Uterus (tissue), 2 donors: ENCODE measurements around the gene S1PR3.

Experiments
- POLR2A ChIP-seq, 2 donors: fragments of 450-650 bp; IDR thresholded peaks; one replicate each; pipeline ENCODE4 v1.6.1; 2016; ENCODE audit warnings: antibody characterized with exemption in 2 of 2, mild to moderate bottlenecking in 1 of 2, moderate library complexity in 1 of 2
- TF ChIP-seq, protein P1 (sequence below), 4 experiments: fragments of 200-600 bp in 2 of 4; fragments of 450-650 bp in 2 of 4; sonication (generic) in 2 of 4; IDR thresholded peaks; one replicate each; pipeline ENCODE4 v1.5.1; 2016 to 2019; ENCODE audit warnings: antibody characterized with exemption in 4 of 4, mild to moderate bottlenecking in 2 of 4, moderate library complexity in 1 of 4

- TF ChIP-seq, protein P1, sequence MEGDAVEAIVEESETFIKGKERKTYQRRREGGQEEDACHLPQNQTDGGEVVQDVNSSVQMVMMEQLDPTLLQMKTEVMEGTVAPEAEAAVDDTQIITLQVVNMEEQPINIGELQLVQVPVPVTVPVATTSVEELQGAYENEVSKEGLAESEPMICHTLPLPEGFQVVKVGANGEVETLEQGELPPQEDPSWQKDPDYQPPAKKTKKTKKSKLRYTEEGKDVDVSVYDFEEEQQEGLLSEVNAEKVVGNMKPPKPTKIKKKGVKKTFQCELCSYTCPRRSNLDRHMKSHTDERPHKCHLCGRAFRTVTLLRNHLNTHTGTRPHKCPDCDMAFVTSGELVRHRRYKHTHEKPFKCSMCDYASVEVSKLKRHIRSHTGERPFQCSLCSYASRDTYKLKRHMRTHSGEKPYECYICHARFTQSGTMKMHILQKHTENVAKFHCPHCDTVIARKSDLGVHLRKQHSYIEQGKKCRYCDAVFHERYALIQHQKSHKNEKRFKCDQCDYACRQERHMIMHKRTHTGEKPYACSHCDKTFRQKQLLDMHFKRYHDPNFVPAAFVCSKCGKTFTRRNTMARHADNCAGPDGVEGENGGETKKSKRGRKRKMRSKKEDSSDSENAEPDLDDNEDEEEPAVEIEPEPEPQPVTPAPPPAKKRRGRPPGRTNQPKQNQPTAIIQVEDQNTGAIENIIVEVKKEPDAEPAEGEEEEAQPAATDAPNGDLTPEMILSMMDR (IDR thresholded peaks at IDR 0.05): no peak
- no peak for TF ChIP-seq POLR2A (IDR thresholded peaks at IDR 0.05)
Observed at GRCh38 chr9:88965473-88965872, 25.8 kb upstream of the S1PR3 start.
